ENCODE measurements around the gene UGT1A8.

- peak; percentile 69 for TF ChIP-seq CTCF (conservative IDR thresholded peaks at IDR 0.05)
- TF ChIP-seq EZH2 (IDR thresholded peaks at IDR 0.05; ENCODE audit: low read depth) = no peak
These were observed 25.7 kb downstream of the UGT1A8 start for GRCh38 chr2:233643128-233643527.
